Esophagus muscularis mucosa (tissue), 4 donors: ENCODE data around the gene SMIM5. TPM values are rescaled to one million over a fixed set of nuclear protein-coding genes. Genes with fewer than 3 reads are reported as not detected.

Experiments
- DNase-seq: peaks from one replicate; pipeline ENCODE4 v3.0.0-alpha.2; 2017; ENCODE audit errors: extremely low spot score
- H3K27ac ChIP-seq, 4 donors: fragments of 200-600 bp; sonication (generic); replicated peaks in 1 of 4; 1 replicate in 3 of 4; 2 replicates in 1 of 4; pipeline ENCODE4 v1.5.1; 2016 to 2019; ENCODE audit warnings: mild to moderate bottlenecking in 1 of 4
- H3K27me3 ChIP-seq, 4 donors: fragments of 200-600 bp; sonication (generic); one replicate each; pipeline versions ENCODE4 v1.5.1 to v1.6.0; 2016 to 2019
- H3K36me3 ChIP-seq, 4 donors: fragments of 200-600 bp; sonication (generic); one replicate each; pipeline ENCODE4 v1.5.1; 2016 to 2019
- H3K4me1 ChIP-seq, 4 donors: fragments of 200-600 bp; sonication (generic); one replicate each; pipeline ENCODE4 v1.5.1; 2016 to 2019
- H3K4me3 ChIP-seq, 4 donors: fragments of 200-600 bp; sonication (generic); 1 replicate in 2 of 4; 2 replicates in 2 of 4; pipeline ENCODE4 v1.5.1; 2016 to 2019; ENCODE audit warnings: mild to moderate bottlenecking in 4 of 4, moderate library complexity in 1 of 4
- H3K9me3 ChIP-seq, 4 donors: fragments of 200-600 bp; sonication (generic); 1 replicate in 3 of 4; 2 replicates in 1 of 4; pipeline ENCODE4 v1.5.1; 2016 to 2019
- EP300 ChIP-seq: sonication (generic); formaldehyde crosslinking; IDR thresholded peaks from one replicate; pipeline ENCODE4 v1.6.1; 2017; ENCODE audit warnings: antibody characterized with exemption
- POLR2A ChIP-seq: fragments of 450-650 bp; IDR thresholded peaks from one replicate; pipeline ENCODE4 v1.6.1; 2017; ENCODE audit warnings: antibody characterized with exemption, moderate library complexity, mild to moderate bottlenecking, low read depth
- POLR2AphosphoS5 ChIP-seq, 2 donors: sonication (generic); formaldehyde crosslinking; IDR thresholded peaks; one replicate each; pipeline ENCODE4 v1.6.1; 2017; ENCODE audit warnings: antibody characterized with exemption in 2 of 2
- WGBS: methylation state at CpG from one replicate; pipeline ENCODE4 v1.1.5; 2018; 5-methylcytosine and 5-hydroxymethylcytosine counted together
- intact Hi-C: fragments of 100-400 bp; cut with DNase I; formaldehyde crosslinking; loops from one replicate; pipeline ENCODE4 v1.15.1; 2023
- total RNA-seq, 4 donors: library from RNA; depleted of rRNA; stranded (reverse); fragments of >200 nt; gene quantifications; one replicate each; pipeline versions ENCODE4 v1.1.0 to v1.2.1, GENCODE V29; 2016
- TF ChIP-seq, protein P1 (sequence below), 3 experiments: fragments of 200-600 bp in 2 of 3; fragments of 450-650 bp in 1 of 3; sonication (generic) in 2 of 3; IDR thresholded peaks; one replicate each; pipeline ENCODE4 v1.5.1; 2017 to 2019; ENCODE audit warnings: antibody characterized with exemption in 3 of 3, mild to moderate bottlenecking in 2 of 3, moderate library complexity in 1 of 3

The SMIM5 gene
- total RNA-seq, 4 donors from 2014 or later, result 4.3 to 6.6 (median 5.6) TPM

DNA sequence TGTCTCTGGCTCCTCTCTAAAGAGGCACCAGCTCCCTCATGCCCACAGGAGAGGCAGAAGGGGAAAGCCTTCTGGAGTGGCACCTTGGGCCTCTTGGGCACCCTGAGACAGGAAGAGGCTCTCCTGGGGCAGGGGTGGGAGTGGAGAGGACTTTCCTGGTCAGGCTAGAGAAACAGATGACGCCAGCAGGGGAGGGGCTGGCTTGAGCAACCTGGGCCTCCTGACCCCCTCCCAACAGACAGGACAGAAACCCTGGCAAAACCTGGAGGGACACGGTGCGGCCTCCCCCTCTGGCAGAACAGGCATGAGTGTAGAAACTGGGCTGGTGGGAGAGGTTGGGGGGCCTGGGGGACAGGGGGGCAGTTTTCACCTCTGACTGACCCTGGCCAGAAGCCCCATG is 6.1 kb downstream of the SMIM5 start:
- WGBS, result 83% methylated on average over 1 of the region's 3 CpGs
- no peaks in the 10 kb centered on the region for H3K9me3 ChIP-seq
- intact Hi-C loops, result no loop called here

DNA sequence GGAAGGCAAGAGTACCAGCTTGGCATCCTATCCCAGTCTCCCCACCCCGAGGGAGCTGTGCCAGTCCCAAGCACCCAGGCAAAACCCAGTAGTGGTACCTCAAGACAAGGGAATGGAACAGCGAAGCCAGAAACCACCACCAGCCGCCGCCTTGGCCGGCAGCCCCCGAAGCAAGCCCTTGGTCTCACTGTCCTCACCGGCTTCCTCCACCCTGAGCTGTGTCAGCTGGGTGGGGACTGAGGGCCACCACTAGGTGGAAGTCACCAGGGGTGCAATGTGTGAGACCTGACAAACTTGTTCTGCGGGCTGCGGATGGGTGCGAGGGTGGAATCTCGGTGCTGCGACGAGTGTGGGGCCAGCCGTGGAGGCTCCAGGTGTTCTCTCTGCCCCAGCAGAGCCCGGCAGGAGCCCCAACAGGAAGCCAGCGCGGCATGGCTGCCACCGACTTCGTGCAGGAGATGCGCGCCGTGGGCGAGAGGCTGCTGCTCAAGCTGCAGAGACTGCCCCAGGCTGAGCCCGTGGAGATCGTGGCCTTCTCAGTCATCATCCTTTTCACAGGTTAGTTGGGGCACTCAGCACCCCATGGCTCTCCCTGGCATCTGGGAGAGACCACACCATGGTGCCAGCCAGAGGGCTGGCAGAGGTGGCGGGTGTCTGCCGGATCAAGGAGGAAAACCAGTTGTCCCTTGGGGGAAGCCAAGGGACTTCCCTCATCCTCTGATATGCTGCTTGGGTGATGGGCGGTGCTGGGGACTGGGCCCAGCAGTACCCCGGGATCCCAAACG is 6.7 kb downstream of the SMIM5 start:
- 89% methylated on average over 20 of the region's 30 CpGs for WGBS
- Histone ChIP-seq H3K4me3 (no peak overlapping the region), H3K9me3 (no peaks in the 10 kb centered on the region), H3K27ac (no peak overlapping the region), H3K36me3 (peaks cover 0 to 57% (median 20%) of the 10 kb centered on the region in 4 donors), H3K27me3 (no peaks in the 10 kb centered on the region), H3K4me1 (peaks cover 0 to 29% (median 3%) of the 10 kb centered on the region in 4 donors)
- TF ChIP-seq EP300 (no peak), POLR2A (no peak), POLR2AphosphoS5 (IDR thresholded peaks at IDR 0.05) (no peak)
- TF ChIP-seq, protein P1, sequence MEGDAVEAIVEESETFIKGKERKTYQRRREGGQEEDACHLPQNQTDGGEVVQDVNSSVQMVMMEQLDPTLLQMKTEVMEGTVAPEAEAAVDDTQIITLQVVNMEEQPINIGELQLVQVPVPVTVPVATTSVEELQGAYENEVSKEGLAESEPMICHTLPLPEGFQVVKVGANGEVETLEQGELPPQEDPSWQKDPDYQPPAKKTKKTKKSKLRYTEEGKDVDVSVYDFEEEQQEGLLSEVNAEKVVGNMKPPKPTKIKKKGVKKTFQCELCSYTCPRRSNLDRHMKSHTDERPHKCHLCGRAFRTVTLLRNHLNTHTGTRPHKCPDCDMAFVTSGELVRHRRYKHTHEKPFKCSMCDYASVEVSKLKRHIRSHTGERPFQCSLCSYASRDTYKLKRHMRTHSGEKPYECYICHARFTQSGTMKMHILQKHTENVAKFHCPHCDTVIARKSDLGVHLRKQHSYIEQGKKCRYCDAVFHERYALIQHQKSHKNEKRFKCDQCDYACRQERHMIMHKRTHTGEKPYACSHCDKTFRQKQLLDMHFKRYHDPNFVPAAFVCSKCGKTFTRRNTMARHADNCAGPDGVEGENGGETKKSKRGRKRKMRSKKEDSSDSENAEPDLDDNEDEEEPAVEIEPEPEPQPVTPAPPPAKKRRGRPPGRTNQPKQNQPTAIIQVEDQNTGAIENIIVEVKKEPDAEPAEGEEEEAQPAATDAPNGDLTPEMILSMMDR (IDR thresholded peaks at IDR 0.05), result no peak
- intact Hi-C loops, result no loop called here
- no peak for DNase-seq

More for the DNA sequence above, 6.1 kb downstream of the SMIM5 start:
- Histone ChIP-seq H3K4me1 (peaks cover 4 to 32% (median 8%) of the 10 kb centered on the region in 4 donors), H3K4me3 (no peak overlapping the region), H3K27ac (no peak overlapping the region), H3K27me3 (no peaks in the 10 kb centered on the region), H3K36me3 (peaks cover 0 to 56% (median 20%) of the 10 kb centered on the region in 4 donors)
- TF ChIP-seq POLR2AphosphoS5 (IDR thresholded peaks at IDR 0.05) (no peak), POLR2A (no peak), EP300 (no peak)
- TF ChIP-seq, protein P1 (IDR thresholded peaks at IDR 0.05), result no peak
- DNase-seq, result no peak

DNA sequence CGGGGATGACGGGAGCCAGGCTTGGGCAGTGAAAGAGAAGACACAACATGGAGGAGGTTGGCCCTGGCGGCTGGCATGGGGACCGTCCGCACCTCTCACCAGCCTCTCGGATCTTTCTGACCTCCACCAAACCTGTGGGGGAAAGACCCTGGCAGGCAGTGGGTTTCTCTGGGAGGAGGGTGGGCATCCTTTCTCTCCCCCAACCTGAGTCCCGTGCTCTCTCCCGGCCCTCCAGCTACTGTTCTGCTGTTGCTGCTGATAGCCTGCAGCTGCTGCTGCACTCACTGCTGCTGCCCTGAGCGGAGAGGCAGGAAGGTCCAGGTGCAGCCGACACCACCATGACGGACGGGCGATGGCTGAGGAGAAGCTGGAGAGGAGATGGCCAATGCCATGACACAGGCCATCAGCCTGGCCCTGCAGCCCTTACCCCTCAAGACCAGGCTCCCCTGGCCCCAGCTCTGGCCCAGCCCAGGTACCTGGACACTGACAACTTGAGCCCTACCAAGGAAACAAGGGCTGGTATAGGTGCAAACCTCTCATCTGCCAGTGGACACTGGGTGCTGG is 7.4 kb downstream of the SMIM5 start:
- peaks cover 0 to 57% (median 20%) of the 10 kb centered on the region in 4 donors for H3K36me3 ChIP-seq
- H3K4me1 ChIP-seq, result peaks cover 0 to 29% (median 3%) of the 10 kb centered on the region in 4 donors
- no peak overlapping the region for H3K27ac ChIP-seq
- intact Hi-C loops, result no loop called here
- no peaks in the 10 kb centered on the region for H3K9me3 ChIP-seq
- no peaks in the 10 kb centered on the region for H3K27me3 ChIP-seq
- DNase-seq, result no peak
- no peak overlapping the region for H3K4me3 ChIP-seq
- 94% methylated on average over 9 of the region's 13 CpGs for WGBS
- TF ChIP-seq, protein P1 (IDR thresholded peaks at IDR 0.05), result no peak
- TF ChIP-seq POLR2AphosphoS5 (IDR thresholded peaks at IDR 0.05), result no peak
- no peak for TF ChIP-seq EP300
- TF ChIP-seq POLR2A, result no peak

DNA sequence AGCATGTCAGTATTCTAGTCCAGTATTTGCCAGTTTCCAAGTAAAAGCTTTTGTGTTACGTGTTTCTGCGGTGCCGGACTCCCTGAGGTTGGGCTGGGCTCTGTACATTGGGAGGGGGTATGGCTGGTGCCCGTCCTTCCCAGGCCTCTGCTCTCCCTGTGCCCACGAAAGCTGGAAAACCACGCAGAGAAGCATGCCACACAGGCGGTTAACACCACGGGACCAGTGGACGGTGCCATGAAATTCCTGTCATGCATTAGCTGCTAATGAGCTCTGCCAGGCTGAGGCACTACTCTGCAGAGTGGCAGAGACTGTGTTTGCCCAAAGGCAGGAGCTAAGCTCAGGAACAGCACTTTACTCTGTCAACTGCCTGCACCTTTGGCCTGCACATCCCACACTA is 8.1 kb downstream of the SMIM5 start:
- Histone ChIP-seq H3K36me3 (peaks cover 0 to 65% (median 20%) of the 10 kb centered on the region in 4 donors), H3K4me3 (no peak overlapping the region), H3K27me3 (no peaks in the 10 kb centered on the region), H3K27ac (no peak overlapping the region), H3K9me3 (no peaks in the 10 kb centered on the region), H3K4me1 (peaks cover 0 to 26% (median 3%) of the 10 kb centered on the region in 4 donors)
- WGBS, result 100% methylated on average over 3 of the region's 9 CpGs
- TF ChIP-seq, protein P1 (IDR thresholded peaks at IDR 0.05), result no peak
- no peak for TF ChIP-seq EP300
- no peak for TF ChIP-seq POLR2A
- no peak for TF ChIP-seq POLR2AphosphoS5 (IDR thresholded peaks at IDR 0.05)
- DNase-seq, result no peak
- intact Hi-C loops, result no loop called here
